GM18519 (cell line): ENCODE measurements around the gene CHCHD6.

Source experiments
- ATAC-seq: cut with Tn5 transposase; IDR thresholded peaks from one replicate; pipeline ENCODE4 v1.9.1; 2021; ENCODE audit warnings: mild to moderate bottlenecking, moderate library complexity; ENCODE audit not compliant: unreplicated experiment, low FRiP score

Gene CHCHD6, protein sequence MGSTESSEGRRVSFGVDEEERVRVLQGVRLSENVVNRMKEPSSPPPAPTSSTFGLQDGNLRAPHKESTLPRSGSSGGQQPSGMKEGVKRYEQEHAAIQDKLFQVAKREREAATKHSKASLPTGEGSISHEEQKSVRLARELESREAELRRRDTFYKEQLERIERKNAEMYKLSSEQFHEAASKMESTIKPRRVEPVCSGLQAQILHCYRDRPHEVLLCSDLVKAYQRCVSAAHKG

DNA sequence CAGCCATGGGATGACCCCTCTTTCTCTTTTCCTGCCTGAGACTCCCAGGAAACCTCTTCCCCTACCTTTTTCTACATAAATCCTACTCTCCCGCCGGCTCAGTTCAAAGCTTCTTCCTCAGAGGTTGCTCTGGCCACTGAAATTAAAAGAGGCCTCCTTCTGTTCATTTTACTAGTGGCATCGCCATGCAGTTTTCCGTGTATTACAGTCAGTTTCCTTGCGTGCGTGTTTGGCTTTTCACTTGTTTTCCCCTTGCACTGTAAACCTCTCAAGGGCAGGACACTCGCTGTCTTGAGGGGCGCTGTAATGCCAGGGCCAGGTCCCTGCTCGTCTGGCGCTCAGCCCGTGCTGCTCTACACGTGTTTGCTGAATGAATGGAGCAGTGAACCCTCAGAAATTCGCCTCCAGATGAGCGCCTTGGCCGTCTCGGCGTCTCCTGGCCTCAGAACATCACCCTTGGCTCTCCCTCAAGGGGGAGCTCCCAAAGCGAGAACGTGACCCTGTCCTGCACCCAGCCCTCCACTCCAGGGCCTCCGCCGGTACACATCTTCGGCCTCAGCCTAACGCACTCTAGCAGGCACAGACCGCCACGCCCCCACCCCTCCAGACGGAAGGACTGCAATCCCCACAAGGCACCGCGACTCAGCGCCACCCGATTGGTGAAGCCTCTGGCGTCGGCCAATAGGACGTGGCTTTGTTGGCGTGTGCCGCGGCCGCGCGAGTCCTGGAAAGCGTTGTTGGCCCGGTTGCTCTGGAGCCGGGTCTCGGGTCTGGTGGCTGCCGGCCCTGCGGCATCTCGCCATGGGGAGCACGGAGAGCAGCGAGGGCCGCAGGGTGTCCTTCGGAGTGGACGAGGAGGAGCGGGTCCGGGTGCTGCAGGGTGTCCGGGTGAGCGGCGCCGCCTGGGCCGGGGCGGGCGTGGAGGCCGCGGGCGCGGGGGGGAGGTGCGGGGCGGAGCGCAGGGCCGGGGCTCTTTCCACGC, at the start of gene CHCHD6:
CHCHD6 (plus strand) TSS at position 729 of the 982 bp plus-strand sequence; CDS start at position 802, 73 bp downstream.
- peak; percentile 91 for ATAC-seq

DNA sequence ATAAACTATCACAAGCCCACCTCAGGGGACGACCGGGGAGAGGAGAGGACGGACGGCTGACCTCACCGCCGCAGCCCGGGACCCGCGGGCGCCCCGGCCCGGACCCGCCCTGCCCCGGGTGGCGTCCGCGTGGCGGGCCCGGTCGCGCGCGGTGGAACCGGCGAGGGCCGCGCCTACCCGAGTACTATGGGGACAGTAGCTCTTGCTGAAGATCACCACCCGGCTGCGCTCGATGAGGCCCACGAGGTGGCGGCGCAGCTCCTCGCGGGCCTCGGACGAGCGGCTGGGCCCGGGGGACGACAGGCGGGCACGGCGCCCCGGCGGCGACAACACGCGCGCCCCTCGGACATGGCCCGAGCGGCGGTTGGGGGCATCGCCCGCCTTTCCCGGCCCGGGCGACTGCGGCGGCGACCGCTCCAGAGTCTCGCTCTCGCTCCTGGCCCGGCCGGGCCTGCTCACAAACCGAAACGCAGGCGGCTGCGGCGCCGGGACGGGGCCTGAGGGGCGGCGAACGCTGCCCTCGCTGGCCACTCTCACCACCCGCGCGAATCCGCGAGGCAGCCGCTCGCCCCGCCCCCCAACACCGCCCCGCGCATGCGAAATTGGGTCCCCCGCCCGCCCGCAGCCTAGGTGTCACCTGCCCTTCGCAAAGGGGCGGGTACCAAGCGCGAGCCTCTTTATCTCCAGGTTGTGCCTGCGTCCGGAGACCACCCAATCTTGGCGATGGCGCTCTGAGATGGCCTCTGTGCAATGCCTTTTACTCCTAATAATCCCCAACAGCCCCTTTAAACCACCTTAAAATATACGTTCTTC, 49.3 kb upstream of the CHCHD6 start, which contains the start of gene TXNRD3:
TXNRD3 (minus strand) TSS at position 554 of the 813 bp plus-strand sequence.
- ATAC-seq, result no peak

DNA sequence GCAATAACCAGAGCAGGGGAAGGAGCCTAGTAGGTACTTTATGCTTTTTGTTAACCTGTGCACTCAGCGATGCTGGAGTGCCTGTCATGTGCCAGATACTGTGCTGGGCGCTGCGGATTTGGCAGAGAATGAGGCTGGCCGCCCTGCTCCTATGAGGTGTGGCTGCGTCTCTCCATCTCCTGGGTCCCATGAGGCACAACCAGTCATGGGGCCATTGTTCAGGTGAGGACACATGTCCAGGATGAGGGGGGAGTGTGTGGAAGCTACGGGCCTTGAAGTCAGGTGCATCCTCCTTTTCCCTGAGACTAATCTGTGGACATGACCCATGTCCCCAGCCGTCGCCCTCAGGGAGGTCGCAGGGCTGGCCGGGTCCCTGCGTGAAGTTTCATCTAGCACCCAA, 48.2 kb upstream of the CHCHD6 start:
- no peak for ATAC-seq

DNA sequence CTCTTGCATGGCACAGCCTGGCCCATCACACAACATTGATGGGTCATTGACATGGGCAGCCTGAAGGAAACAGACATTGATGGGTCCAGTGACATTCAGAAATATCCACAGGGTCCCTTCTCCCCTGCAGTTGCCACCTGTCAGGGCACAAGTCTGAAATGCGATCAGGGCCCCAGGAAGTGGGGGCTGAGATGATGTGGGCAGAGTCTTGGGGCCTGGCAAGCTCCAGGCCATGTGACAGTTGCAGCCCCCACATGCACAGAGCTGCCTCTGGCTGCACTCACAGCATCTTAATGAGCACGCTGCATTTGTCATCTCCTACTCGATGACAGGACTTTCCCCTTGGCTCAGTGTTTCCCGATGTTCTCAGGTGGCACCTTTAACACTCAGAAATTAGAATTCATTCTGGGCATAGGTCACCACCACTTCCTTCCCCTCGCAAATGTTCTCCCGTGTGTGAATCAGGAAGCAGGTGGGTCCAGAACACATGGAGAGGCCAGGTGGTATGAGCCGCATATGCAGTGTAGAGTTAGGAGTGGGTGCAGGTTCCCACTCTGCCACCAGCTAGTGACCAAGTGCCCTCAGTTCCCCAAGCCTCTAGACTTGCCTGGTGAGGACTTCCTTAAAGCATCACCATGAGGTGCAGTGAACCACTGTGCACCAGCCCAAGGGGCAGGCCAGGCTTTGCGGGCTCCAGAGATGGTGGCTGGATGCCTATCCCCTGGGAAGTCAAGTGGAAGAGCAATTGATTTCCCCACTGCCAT, 47.5 kb upstream of the CHCHD6 start:
- no peak for ATAC-seq

- ATAC-seq, result no peak
Observed at GRCh38 chr3:126657901-126658300, 46.1 kb upstream of the CHCHD6 start.

- ATAC-seq, result no peak
Observed at GRCh38 chr3:126658584-126658983, 45.5 kb upstream of the CHCHD6 start.

- no peak for ATAC-seq
Observed at GRCh38 chr3:126659915-126660886, 43.8 kb upstream of the CHCHD6 start.

DNA sequence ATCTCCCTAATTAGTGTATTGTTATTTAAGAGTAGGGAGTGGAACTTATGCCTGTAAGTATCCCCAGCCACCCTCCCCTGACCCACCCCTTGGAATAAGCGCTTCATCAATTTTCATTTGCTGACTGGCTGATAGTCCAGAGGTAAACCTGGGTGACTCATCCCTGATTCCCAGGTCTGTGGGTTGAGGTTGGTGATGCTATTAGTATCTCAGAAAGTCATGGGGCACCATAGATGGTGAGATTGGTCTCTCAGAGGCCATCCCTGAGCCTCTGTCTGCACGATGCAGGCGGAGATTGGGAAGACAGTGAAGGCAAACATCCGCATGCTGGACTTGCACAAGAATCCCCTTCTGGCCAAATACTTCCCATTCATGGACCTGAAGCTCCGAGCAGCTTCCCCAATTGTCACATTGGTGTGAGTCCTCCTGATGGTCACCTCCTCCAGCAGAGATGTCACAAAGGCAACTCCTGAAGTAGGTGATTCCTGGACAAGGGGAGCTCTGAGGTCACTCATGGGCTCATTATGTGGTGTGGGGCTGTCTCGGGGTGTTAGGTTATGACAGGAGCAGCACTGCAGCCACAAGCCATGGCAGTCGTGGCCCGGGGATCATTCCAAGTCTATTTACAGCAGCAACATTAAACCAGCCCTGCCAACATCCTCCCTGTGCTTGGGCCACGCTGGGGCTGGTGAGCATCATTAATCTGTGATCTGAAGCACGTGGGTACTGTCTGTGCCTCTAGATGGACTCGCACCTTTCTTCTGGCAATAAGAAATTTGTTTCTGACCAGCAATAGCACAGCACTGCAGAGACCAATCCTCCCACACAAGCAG, 42.3 kb upstream of the CHCHD6 start:
- no peak for ATAC-seq

GRCh38 chr3:126663257-126663656, 40.8 kb upstream of the CHCHD6 start:
- no peak for ATAC-seq

DNA sequence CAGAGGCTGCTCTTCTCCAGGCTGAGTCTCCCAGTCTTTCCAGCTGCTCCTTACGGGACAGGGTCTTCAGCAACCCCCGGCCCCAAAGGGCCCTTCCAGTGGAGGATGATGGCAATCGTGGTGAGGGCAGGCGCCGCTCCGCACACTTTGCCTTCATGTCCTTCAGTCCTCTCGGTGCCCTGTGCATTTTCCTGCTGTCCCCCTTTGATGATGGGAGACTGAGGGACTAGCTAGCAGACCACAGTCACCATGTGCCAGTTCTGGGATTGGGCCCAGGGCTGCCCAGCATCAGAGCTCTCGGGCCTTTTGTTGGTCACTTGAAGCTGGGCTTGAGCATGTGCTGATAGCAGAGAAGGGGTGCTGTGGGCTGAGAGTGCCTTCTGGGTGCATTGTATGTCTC, 40.3 kb upstream of the CHCHD6 start:
- ATAC-seq, result no peak

DNA sequence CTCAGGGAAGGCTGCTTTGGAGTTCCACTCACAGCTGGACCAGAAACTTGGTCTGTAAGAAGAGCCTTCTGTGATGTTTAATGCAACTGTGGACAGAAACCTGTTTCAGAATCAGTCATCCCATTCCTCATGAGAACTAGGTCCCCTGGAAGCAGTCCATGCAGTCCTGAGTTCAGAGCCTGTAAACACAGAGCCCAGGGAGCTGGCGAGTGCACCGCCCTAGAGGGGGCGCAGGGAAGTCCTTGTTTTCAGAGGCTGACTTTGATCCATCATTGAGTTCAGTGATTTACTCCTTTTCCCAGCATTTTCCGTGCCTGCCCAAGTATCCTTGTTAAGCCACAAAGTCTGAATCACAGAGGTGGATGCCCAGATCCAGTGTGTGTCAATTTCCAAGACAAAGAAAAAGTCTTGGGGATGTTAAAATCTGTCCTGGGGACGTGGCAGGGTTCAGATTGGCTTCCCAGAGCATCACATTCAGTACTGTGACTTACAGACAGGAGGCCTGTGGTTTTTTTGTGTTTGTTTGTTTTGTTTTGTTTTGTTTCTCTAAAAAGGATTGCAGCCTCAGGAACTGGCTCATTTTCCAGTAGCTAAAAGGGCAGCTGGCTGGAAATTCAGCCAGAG, 39.3 kb upstream of the CHCHD6 start:
- ATAC-seq, result no peak

DNA sequence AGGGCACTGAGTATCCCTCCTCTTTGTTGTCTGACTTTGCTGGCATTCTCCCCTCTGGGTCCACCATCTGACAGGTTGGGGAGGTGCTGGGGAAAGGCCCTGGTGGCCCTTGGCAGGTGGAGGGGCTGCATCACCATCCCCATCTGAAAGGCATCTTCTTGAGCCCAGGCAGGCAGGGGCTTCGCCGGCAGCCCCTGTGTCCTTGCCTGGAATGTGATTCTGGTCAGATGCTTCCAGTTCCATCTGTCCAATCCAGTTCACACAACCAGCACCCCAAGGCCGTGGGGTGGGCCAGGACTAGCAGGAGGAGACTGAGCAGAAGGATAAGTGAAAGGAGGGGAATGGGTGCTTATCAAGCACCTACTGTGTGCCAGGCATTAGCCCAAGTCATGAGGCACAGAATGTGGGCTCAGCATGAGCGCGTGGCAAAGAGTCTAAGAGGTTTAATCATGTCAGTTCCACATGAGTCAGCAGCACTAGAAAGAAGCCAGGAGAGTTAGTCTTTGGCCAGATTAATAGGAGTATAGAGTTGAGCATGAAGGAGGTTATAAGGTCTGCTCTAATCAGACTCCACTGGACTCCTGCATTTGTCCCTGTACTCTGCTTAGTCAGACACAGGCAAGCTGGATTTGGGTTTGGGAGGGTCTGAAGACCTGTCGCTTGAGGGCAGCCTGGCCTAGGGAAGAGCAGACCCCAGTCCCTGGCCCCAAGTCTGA, 38.7 kb upstream of the CHCHD6 start:
- ATAC-seq, result no peak

GRCh38 chr3:126665959-126666657, 37.9 kb upstream of the CHCHD6 start:
- no peak for ATAC-seq

GRCh38 chr3:126666658-126667528, 37.1 kb upstream of the CHCHD6 start:
- ATAC-seq, result no peak
